ENCODE data around the gene RPS21.

Gene RPS21

DNA sequence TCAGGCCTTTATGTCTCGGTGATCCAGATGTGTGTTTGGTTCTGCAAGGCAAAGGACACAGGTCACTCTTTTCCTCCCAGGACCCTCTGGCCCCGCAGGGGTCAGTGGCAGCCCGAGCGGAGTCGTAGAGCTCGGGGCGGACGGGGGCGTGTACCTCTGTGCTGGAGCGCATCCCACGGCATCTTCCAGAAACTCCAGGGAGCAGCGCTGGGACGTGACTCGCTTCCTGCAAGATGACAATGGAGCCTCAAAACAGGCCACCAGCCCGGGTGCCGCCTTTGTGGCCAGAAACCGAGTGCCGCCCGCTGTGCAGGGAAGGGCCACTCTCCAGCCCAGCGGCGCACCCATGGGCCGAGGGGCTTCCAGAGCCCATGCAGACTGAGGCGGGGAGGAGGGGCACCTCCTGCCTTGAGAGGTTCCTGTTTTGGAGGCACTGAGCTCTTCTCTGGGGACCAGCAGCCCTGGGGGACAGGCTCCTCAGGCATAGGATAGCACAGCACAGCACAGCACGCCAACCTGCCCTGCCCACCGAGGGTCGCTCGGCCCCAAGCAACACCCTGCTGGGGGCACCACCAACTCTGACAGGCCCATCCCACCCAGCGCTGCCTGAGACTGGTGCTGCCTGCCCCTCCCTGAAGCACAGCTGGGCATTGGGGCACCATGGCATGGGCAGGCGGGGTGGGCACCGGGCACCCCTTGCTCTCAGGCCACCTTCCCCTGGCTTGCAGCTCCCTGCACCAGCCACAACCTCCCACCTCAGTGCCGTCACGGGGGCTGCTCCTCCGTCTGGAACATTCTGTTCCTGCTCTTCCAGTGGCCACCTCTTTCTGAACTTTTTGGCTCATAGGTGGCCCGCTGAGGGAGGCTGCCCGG, 9.7 kb downstream of the RPS21 start:
- DNase-seq (ENCODE audit: low read depth in 2 of 2), result no peak

DNA sequence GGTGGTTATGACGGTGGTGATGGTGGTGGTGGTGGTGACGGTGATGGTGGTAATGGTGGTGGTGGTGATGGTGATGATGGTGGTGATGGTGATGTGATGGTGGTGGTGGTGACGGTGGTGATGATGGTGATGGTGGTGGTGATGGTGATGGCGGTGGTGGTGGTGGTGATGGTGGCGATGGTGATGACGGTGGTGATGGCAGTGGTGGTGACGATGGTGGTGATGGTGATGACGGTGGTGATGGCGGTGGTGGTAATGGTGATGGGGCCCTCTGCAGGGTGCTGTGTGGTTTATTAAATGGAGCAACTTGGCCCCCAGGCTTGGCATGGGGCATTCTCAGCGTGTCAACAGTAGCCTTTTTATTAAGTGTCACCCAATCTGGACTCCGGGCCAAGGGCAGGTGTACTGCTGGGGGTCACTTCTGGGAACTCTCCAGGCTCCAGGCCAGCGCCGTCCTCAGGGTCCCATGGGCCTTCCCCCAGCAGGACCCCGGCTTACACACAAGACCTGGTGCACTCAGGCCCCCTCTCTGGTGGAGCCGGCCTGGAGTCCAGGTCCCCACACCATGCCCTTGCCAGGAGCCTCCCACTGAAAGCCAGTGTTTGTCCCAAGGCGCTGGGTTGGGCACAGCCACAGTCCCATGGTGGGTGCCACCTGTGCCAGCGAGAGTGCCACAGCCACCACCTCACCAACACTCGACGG, 11.4 kb downstream of the RPS21 start:
- DNase-seq (ENCODE audit: low read depth in 2 of 2), result no peak

DNA sequence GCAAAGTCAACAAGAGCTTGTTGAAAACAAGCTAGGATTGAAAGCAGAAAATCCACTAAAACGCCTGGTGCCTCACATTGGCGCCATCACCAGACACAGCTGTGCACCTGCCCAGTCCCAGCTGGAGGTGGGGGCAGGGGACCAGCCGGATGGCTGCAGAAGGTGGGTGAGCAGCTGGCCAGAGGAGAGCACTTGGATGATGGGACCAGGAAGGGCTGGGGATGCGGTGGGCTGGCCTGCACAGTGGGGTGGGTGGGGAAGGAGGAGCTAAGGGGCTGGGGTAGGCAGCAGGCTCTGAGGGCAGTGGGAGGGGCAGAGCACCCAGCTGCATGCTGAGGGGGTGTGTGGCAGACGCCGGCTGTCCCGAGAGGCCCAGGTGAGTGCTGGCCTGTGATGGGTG, 13.1 kb downstream of the RPS21 start:
- DNase-seq (ENCODE audit: low read depth in 2 of 2), result no peak

DNA sequence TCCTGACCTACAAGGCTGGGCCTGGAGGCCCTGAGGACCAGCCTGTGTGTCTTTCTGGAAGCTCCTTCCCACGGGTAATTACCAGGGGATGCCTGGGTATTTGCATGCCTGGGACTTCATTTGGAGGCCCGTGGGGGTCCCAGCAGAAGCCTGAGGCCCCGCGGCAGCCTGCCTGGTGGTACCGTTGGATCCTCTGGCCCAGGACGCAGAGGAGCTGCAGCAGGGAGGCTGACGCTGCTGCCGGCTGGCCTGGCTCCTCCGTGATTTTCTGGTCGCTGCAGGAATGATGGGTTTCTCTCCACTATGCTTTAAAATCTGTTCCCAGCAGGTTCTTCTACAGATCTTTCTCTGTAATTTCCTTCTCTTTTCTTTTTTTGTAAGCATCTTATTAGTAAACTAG, 13.6 kb downstream of the RPS21 start:
- DNase-seq (ENCODE audit: low read depth in 2 of 2), result no peak

DNA sequence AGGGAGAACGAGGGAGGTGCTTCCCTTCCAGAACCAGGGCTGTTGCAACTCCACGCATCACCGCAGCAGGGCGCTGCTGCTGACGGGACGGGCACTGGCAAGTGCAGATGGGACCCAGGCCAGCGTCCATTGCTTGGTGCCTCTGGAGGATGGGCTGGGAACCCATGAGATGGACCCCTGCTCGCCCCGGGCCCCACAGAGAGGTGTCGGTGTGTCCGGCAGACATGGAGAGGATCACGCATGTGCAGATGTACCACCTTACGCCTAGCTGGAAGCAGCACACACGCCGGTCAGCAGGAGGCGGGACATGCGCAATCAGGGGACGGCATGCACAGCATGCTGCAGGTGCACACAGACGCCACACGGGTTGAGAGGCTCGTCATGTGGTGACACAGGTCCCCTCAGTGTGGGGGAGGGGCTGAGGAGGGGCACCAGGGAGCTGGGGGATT, 14.5 kb downstream of the RPS21 start:
- DNase-seq (ENCODE audit: low read depth in 2 of 2), result no peak

DNA sequence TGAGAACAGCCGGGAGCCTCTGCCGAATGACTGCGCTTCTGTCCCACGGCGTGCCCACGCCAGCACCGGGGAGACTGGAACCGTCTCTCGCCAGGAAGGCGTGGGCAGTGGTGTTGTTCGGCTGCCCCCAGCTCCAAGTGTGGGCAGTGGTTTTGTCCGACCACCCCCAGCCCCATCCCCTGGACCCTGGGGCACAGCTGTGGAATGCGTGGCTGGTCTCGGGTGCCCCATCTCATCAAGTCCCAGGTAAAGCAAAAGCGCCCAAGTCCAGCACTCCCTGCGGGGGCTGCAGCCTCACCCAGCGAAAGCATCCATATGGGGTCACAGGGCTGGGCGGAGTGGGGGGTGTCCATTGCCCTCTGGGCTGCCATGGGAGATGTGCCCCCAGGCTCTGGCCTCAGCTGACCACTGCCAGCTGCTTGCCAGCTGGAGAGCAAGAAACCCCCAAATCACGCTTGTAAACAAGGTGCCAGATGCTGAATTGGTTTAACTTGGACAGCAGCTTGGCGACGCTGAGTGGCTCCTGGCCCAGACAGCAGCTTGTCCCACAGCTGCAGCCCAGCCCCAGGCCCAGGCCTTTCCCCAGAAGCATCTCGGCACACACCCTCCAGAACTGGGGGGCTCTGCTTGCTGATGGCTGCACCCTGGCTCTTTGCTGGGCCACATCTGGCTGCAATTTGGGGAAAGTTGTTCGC, 15.7 kb downstream of the RPS21 start:
- no peak for DNase-seq (ENCODE audit: low read depth in 2 of 2)

DNA sequence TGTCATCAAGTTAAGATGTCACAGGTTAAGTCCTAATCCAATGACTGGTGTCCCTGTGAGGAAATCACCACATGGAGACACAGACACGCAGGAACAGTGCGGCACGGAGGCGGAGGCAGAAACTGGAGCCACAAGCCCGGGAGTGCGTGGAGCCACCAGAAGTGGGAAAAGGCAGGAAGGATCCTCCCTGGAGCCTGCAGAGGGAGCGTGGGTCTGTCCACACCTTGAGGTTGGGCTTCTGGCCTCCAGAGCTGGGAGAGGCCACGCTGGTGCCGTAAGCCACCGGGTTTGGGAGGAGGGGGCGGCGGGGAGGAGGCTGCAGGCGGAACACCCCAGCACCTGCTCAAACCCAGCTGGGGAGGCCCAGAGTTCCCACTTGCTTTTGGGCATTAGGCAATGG, 16.4 kb downstream of the RPS21 start:
- DNase-seq (ENCODE audit: low read depth in 2 of 2), result no peak

DNA sequence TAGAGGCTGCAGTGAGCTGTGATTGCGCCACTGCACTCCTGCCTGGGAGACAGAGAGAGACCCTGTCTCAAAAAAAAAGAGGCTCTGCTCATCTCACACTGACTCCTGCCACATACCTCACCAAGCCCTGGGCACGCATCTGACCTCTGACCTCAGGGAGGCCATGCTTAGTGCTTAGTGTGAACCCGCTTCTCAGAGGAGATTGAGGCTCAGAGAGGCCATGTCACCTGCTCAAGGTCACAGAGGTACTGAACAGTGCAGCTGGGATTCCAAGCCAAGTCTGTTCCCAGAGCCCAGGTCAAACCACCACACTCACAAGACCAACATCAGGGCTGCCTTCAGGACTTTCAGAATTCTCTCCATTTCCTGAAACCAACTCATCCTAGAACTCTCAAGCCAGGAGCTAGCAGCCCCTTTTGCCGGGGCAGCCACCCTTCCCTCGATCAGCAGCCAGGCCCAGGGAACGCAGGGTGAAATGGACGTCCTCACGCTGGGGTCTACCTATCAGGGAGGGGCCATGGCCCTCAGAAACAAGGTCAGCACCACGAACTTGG, 17.3 kb downstream of the RPS21 start:
- no peak for DNase-seq (ENCODE audit: low read depth in 2 of 2)

DNA sequence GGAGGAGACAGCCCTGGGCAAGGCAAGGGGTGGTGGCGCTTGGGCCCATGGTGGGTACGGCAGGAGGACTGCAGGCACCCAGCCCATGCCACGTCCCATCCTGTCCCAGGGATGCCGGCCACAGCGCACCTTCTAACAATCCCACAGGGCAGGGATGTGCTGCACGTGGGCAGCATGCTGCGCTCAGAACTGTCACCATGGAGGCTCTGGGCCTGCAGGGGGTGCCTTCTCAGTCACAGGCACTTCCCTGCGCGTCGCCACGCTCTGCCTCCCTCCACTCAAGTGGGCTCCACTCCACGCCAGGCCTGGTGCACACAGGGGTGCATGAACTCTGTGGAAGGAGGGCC, 17.8 kb downstream of the RPS21 start:
- DNase-seq (ENCODE audit: low read depth in 2 of 2), result no peak

DNA sequence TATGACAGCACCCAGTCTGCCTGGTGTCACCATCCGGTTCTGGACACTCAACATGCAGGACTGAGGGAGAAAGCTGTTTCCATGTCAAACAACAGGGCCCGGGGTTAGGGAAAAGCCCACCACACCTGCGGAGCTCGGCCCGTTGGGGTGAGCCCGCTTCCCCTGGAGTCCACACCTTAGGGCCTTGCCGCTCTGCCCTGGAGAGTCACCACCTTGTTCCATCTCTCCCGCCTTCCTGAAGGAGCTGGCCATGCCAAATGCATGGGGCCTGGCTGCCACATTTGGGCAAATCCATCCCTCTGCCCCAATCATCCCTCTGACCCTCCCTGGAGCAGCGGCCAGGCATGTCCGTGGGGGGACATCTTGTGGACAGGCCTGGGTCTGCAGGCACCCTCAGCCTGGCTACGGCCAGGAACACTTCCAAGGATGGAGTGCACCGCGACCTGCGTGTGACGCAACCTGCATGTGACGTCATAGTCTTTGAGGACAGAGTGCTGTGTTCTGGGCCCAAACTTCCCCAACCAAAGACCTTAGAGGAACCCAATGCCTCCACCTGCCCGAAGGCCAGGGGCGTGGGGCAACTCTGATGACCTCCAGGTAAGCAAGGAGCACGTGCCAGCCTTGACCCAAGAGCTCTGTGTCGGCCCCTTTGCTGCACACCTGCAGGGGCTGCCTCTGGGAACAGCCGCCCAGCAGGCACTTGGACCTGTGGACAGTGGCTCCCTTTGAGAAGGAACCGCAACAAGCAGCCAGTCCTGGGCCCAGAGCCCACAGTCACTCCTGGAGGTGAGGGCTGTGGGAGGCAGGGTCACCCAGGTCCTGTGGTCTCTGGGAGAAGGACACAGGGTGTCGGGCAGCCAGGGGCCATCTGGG, 18.4 kb downstream of the RPS21 start:
- no peak for DNase-seq (ENCODE audit: low read depth in 2 of 2)

DNA sequence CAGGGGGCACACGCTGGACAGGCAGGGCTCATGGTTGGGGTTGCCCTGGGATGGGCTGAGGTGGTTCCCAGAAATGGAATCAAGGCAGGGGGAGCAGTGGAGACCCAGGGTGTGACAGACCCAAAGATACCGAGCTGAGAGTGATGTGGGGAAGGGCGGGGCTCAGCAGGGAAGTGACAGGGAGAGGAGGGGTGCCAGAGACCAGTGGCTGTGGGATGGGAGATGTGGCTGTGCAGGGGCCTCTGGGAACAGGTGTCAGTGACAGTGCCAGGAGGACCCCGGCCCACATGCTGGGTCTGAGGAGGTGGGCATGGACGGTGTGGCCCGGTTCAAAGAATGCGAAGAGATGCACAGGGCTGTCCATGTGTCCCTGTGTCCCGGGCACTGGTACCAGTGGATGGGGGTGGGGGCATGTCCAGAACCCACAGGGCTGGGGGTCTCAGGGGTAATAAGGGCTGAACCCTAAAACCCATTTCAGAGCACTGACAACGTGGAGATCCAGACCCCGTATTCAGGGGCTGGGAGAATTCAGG, 19.1 kb downstream of the RPS21 start:
- no peak for DNase-seq (ENCODE audit: low read depth in 2 of 2)

DNA sequence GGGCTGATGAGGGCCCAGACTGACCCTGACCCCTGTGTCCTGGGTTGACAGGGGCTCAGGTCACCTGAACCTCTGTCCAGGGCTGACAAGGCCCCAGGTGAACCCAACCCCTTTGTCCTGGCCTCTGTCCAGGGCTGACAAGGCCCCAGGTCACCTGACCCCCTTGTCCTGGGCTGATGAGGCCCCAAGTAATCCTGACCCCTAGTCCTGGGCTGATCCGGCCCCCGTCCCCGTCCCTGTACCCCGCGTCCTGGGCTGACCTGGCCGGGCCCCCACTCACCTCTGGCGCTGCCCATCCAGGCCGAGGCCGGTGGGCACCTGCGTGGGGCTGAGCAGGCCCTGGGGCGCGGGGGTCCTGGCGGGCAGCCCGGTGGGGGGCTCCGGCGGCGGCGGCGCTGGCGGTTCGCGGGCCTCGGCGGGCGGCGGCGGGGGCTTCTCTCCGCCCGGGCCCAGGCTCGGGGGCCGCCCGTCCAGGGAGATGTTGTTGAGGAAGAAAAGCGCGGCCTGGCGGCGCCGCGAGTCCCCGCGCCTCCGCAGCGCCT, 19.8 kb downstream of the RPS21 start:
- no peak for DNase-seq (ENCODE audit: low read depth in 2 of 2)

DNA sequence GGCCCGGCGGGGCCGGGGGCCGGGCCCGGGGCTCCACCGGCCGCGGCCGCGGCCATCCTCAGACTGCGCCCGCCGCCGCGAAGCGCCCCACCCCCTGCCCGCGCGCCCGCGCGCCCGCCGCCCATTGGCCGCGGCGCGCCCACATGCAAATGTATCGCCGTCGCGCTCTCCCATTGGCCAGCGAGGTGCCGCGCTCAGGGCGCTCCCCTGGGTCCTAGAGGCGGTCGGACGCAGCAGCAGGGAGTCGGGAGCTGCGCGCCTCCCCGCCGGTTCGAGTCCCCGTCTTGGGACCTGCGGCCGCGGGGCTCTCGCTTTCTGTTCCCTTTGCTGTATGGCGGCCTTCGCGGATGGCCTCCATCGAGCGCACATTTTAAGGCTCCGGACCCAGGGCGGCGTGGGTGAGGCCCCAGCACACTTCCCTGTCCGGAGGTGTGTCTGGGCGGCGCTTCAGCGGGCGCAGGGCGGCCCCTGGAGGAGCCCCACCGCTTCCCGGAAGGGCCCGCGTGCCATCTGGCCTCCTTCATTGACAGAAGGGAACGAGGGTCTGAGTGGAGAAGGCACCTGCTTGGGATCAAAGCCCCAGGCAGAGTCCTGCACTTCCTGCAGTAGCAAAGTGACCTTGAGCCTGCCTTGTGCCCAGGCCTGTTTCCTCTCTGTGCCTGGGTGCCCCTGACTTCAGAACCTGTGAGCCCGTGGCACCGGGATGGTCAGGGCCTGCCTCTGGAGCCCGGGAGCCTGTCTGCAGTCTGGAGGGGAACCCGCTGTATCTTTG, 20.5 kb downstream of the RPS21 start, which contains the start of gene CABLES2:
Gene CABLES2 (minus strand): TSS at position 65 of the 772 bp plus-strand sequence. CDS start 9 bp downstream, at position 56.
- DNase-seq (ENCODE audit: low read depth in 2 of 2), result peak; percentile 80 to 83

DNA sequence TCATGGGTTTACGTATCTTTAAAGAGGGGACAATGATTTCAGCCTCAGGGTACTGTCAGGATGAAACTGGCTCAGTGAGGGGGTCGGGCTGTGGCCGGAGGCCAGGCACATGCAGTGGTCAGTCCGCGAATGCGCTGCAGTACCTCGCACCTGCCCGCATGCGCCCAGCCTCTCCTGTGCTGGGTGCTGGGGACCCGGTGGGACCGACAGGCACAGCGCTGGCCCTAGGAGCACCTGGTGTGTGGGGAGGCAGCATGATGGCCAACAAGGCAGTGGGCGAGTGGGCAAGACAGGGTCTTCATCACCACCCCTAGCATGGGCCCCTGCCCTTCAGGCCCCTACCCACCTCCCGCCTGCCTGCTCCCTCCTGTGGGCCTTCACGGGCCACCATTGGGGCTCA, 21.2 kb downstream of the RPS21 start:
- DNase-seq (ENCODE audit: low read depth in 2 of 2), result no peak

DNA sequence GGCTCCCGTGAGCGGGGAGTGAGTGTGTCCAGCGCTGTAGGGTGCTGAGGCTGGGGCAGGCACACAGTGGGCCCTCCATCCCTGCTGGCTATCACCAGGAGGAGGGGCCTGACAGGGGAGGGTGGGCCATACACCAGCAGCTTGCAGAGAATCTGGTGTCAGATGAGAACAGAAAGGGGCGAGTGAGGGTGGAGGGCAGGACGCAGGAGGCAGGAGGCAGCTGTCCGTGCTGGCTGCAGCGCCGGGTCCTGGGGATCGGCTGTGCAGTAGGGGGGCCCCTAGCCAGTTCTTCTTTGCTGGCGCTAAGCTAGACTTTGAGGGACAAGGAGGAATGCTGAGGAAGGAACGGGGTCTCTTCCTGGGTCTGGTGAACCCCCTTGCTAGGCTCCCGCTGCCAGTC, 21.7 kb downstream of the RPS21 start:
- no peak for DNase-seq (ENCODE audit: low read depth in 2 of 2)

DNA sequence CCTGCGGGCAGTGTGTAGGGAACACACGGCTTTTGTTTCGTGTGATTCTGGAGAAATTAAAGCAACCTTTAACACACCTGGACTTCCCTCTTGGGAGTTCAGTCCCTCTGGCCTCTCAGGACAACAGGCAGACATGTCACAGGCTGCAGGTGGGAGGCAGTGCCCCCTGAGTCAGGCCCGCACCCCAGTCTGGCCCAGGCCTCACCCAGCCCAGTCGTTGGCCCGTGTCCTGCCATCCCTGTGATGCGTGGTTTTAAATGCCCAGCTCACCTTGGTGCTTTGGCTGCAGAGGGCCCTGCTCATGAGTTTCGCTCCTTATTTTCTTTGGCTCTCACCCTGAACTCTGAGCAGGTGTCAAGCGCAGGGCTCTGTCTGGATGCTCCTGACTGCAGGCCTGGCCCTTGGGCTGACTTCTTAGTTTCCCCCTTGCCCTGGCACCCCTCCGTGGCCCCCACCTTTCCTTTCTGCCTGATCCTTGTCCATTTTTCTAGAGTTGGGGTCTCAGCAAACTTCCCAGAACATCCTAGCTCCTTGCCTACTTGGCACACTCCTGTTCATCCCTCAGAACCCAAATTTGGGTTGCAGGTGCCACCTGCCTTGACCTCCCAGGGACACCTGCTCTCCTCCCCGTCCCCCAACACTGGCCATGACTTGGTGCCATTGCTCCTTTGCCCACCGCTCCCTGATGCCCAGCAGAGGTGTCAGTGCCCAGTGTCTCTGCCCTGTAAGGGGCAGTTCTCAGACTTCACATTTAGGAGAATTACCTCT, 22.4 kb downstream of the RPS21 start:
- no peak for DNase-seq (ENCODE audit: low read depth in 2 of 2)

DNA sequence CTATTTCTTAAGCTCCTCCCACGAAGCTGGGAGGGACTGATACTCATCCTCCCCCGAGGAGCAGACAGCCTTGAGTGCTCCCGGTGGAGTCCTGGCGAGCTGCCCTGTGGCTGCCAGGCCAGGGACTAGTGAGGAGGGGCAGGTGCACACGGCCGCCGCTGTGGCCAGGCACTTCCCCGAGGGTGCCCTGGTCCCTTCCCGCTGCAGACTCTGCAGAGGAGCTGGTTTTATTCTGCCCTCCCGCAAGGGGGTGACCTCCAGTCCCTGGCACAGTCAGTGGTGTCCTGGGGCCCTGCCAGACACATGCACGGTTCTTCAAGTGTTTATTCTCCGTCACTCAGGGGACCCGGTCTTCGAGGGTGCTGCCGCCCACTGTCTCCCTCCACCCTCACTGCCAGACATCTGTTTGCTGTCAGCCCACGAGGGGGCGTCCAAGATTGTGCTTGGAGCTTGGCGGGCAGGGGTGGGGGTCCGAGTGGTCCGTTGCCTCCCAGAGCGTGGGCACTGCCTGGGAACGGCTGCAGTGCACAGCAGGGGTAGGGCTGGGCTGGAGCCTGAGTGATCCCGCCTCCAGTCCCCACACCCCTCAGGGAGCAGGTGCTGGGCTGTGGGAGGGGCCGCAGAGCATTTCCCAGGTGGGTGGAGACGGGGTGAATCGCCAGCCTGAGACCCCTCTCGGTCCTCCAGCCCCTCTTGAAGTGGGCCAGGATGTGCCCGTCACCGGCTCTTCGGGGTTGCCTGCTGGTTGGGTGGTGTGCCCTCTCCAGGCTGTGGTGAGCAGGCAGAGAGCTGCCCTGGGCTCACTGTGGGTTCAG, 23.2 kb downstream of the RPS21 start:
- DNase-seq (ENCODE audit: low read depth in 2 of 2), result no peak

DNA sequence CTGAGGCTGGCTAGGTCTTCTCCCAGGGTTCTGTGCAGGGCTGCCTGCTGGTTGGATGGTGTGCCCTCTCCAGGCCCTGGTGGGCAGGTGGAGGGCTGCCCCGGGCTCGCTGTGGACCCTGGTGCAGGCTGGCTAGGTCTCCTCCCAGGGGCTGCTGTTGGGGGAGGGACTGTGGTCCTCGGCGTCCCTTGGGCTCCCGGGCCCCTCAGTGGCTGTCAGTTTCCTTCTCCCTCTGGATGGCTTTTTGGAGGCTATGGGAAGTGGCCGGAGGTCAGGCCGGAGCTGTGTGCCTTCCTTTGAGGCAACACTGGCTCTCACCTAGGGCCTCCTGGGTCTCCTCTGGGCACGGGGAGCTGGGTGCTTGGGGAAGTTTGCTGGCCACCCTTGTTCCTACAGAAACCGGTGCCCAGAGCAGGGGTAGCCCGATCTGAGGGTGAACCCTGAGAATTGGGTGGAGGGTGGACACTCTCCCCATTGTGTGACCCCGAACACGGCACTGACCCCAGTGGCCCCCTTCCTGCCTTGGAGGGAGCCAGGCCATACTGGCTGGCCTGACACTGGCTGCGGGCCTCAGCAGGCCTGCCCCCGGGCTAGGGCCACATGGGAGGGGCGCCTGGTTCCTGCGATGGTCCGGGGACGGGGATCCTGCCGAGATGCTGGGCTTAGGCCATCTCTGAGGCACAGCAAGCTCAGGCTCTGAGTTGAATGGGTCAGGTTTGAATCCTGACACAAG, 24.0 kb downstream of the RPS21 start:
- no peak for DNase-seq (ENCODE audit: low read depth in 2 of 2)

Measured in activated CD8-positive, alpha-beta memory T cell treated with anti-CD3 and anti-CD28 coated beads for 4 hours (primary cell).